Karpas-422 (cell line): ENCODE results near the gene MTREX. TPM values are rescaled to one million over a fixed set of nuclear protein-coding genes. Genes with fewer than 3 reads are reported as not detected.

Experiments
- DNase-seq: peaks from one replicate; pipeline ENCODE4 v3.0.0-alpha.2; 2015
- H2AFZ ChIP-seq: fragments of 200-600 bp; sonication (generic); 2 replicates; pipeline ENCODE4 v1.6.1; 2014; ENCODE audit warnings: antibody characterized with exemption, low read length, mixed read lengths
- H3K27ac ChIP-seq: fragments of 200-600 bp; sonication (generic); 2 replicates; pipeline ENCODE4 v1.5.1; 2014; ENCODE audit warnings: mild to moderate bottlenecking, low read length, moderate library complexity
- H3K27me3 ChIP-seq: fragments of 200-600 bp; sonication (generic); 2 replicates; pipeline ENCODE4 v1.6.1; 2014; ENCODE audit warnings: low read length, mixed read lengths
- H3K36me3 ChIP-seq: fragments of 200-600 bp; sonication (generic); 2 replicates; pipeline ENCODE4 v1.6.1; 2014; ENCODE audit warnings: low read length, mixed read lengths; ENCODE audit not compliant: insufficient read depth
- H3K4me1 ChIP-seq: fragments of 200-600 bp; sonication (generic); 2 replicates; pipeline ENCODE4 v1.6.1; 2014; ENCODE audit warnings: mild to moderate bottlenecking, low read length, mixed read lengths
- H3K4me2 ChIP-seq: fragments of 200-600 bp; sonication (generic); 2 replicates; pipeline ENCODE4 v1.6.1; 2014; ENCODE audit warnings: low read length, low read depth, mild to moderate bottlenecking; ENCODE audit not compliant: poor library complexity, severe bottlenecking
- H3K4me3 ChIP-seq: fragments of 200-600 bp; sonication (generic); 2 replicates; pipeline ENCODE4 v1.5.1; 2014; ENCODE audit warnings: mild to moderate bottlenecking, antibody characterized with exemption, low read length, mixed read lengths
- H3K79me2 ChIP-seq: fragments of 200-600 bp; sonication (generic); 2 replicates; pipeline ENCODE4 v1.6.1; 2014; ENCODE audit warnings: mild to moderate bottlenecking, low read length, mixed read lengths
- H3K9ac ChIP-seq: fragments of 200-600 bp; sonication (generic); 2 replicates; pipeline ENCODE4 v1.6.0; 2014; ENCODE audit warnings: low read length
- H3K9me2 ChIP-seq: fragments of 200-600 bp; sonication (generic), shearing (Covaris generic); replicated peaks from 2 replicates; pipeline ENCODE4 v1.6.0; 2014; ENCODE audit warnings: mild to moderate bottlenecking, low read length, moderate library complexity; ENCODE audit not compliant: insufficient read depth
- H3K9me3 ChIP-seq: fragments of 300-700, 200-600 bp; sonication (generic); 2 replicates; pipeline ENCODE4 v1.6.1; 2014; ENCODE audit warnings: low read length, mixed read lengths
- H4K20me1 ChIP-seq: fragments of 200-600 bp; sonication (generic); 2 replicates; pipeline ENCODE4 v1.6.1; 2014; ENCODE audit warnings: mild to moderate bottlenecking, antibody characterized with exemption, low read length, low read depth; ENCODE audit not compliant: insufficient read depth
- total RNA-seq: library from RNA; depleted of rRNA; stranded (reverse); fragments of >200 nt; shearing (Covaris generic); gene quantifications from 2 replicates; pipeline ENCODE4 v1.2.3, GENCODE V29; 2014; ENCODE audit warnings: low replicate concordance

Gene MTREX
- total RNA-seq, 1 experiment from 2014 or later, result 79.9 TPM

DNA sequence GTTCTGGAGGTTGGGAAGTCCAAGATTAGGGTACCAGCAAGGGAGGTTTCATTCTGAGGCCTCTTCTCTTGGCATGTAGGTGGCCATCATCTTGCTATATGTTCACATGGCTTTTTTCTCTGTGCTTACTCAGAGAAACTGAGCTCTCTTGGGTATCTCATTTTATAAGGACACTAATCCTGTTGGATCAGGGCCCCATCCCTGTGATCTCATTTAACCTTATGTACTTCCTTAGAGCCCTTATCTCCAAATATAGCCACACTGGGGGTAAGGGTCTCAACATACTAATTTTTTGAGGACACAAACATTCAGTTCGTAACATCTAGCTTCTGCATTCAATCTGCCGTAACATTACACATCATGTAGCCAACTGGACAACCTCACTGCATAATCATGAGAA is 6.9 kb upstream of the MTREX start:
- Histone ChIP-seq H2AFZ (no peak overlapping the region), H3K27ac (no peak overlapping the region), H3K79me2 (peaks cover 94% of the 10 kb centered on the region), H3K27me3 (no peaks in the 10 kb centered on the region), H3K4me3 (no peak overlapping the region), H3K4me2 (no peak overlapping the region), H4K20me1 (no peaks in the 10 kb centered on the region), H3K36me3 (peaks cover 63% of the 10 kb centered on the region), H3K4me1 (peaks cover 23% of the 10 kb centered on the region), H3K9me2 (no peaks in the 10 kb centered on the region), H3K9ac (no peak overlapping the region), H3K9me3 (peaks cover 13% of the 10 kb centered on the region)
- no peak for DNase-seq

DNA sequence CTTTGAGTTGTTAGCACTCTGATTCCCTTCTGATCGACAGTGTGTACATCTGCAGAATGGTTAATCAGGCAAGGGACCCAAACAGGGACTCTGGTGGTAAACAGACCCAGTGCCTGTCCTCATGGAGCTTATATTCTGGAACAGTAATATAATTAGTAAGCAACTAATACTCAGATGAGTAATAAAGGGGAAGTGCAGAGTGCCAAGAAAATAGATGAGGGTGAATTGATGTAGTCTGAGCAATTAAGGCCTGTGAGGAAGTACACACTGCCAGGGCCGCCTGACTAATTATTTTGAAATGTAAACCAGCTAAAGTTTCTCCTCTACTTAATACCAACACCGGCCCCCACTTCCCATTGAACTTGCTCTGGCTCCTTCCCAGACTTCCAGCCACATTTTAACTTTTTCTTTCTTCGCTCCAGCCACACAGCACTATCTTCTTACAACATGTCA is 4.5 kb upstream of the MTREX start:
- Histone ChIP-seq H3K4me1 (peaks cover 28% of the 10 kb centered on the region), H3K9ac (no peak overlapping the region), H3K27ac (peak overlapping the region; percentile 19; the same call in 1 of the 2 replicates), H3K36me3 (peaks cover 42% of the 10 kb centered on the region), H3K9me2 (no peaks in the 10 kb centered on the region), H3K79me2 (peaks cover 95% of the 10 kb centered on the region), H2AFZ (no peak overlapping the region), H3K4me2 (no peak overlapping the region), H4K20me1 (0 out of 2 replicates have a peak, but pooled peaks cover 4% of the 10 kb centered on the region), H3K9me3 (peaks cover 3% of the 10 kb centered on the region; the same call in 1 of the 2 replicates), H3K4me3 (no peak overlapping the region), H3K27me3 (no peaks in the 10 kb centered on the region)
- DNase-seq, result peak; percentile 49

DNA sequence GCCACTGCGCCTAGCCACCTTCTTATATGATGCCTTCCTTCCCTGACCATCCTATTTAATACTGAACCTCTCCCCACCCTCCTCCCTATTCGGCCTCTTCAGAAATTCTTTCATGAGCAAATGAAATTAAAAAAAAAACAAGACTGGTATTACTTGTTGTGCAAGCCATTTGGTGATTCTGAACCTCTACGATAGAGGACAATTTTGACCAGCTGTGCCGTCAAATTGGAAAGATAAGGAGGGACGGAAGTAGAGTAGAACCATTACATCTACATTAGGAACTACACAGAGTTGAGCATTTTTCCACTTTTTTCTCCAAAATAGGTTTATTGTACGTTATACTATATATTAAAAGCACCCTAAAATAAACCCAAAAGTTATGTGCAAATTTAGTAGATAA is 3.2 kb upstream of the MTREX start:
- DNase-seq, result no peak
- no peaks in the 10 kb centered on the region for H3K27me3 ChIP-seq
- no peaks in the 10 kb centered on the region for H3K9me2 ChIP-seq
- peaks cover 39% of the 10 kb centered on the region for H3K36me3 ChIP-seq
- peaks cover 3% of the 10 kb centered on the region; the same call in 1 of the 2 replicates for H3K9me3 ChIP-seq
- H3K4me2 ChIP-seq, result peak overlapping the region; percentile 95
- H3K4me1 ChIP-seq, result peaks cover 36% of the 10 kb centered on the region
- no peak overlapping the region for H2AFZ ChIP-seq
- peaks cover 99% of the 10 kb centered on the region for H3K79me2 ChIP-seq
- no peak overlapping the region for H3K4me3 ChIP-seq
- no peak overlapping the region for H3K27ac ChIP-seq
- H3K9ac ChIP-seq, result no peak overlapping the region
- 0 out of 2 replicates have a peak, but pooled peaks cover 4% of the 10 kb centered on the region for H4K20me1 ChIP-seq

DNA sequence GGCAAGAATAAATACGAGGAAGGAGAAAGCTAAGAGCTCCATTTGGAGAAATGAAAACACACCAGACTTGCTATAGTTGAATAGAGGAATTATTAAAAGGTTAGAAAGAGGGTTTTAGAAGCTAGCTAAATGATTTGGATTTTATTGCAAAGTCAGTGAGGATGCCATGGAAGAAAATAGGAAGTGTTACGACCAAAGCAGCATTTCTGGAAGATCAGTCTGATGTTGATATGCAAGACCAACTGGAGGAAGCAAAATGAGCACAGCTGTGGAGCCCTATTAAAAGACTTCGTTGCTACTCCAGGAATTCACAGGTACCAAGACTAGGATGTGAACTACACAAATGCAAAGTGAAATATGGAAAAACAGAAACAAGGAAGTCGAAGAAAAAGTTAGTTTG is 2.4 kb upstream of the MTREX start:
- no peak overlapping the region for H2AFZ ChIP-seq
- no peaks in the 10 kb centered on the region for H3K9me2 ChIP-seq
- peaks cover 46% of the 10 kb centered on the region for H3K36me3 ChIP-seq
- no peak overlapping the region for H3K27ac ChIP-seq
- H3K4me2 ChIP-seq, result peak overlapping the region; percentile 95
- no peaks in the 10 kb centered on the region for H3K27me3 ChIP-seq
- peaks cover 3% of the 10 kb centered on the region; the same call in 1 of the 2 replicates for H3K9me3 ChIP-seq
- H4K20me1 ChIP-seq, result 0 out of 2 replicates have a peak, but pooled peaks cover 4% of the 10 kb centered on the region
- peak overlapping the region; percentile 92 for H3K4me3 ChIP-seq
- peaks cover 41% of the 10 kb centered on the region for H3K4me1 ChIP-seq
- DNase-seq, result peak; percentile 45
- H3K79me2 ChIP-seq, result peaks cover 99% of the 10 kb centered on the region
- H3K9ac ChIP-seq, result peak overlapping the region; percentile 89

DNA sequence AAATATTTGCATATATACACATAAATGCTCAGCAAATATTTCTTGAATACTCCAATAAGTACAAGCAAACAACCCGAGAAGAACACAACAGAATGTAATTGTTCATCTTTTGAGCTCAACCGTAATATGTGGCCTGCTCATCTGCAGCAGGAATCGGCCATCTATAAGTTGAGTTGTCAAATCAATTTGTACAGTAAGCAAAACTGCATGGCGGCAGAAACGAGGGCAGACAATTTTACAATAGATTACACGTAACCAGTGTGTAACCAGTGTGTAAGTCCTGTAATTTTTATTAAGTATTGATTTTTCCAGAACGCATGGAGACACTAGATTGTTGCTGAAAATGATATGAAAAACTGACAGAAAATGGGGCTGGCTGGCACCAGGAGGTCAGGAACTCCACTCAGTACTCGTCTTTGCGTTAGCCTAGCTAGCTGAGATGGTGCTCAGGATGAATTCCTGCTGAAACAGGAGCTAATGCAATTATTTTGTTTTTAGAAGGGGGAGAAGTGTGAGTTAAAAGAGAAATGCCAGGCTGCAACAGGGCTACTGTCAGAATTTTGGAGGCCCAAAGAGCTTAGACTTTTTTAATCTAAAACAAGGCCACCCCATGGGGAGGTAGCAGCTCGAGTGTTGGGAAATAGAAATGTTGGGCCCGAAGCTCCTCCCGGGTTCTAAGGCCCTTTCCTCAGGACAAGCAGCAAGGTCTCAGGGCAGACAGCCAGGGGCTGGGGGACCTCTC is 977 bp upstream of the MTREX start:
- Histone ChIP-seq H3K4me3 (peak overlapping the region; percentile 92), H2AFZ (peak overlapping the region; percentile 69; the same call in 1 of the 2 replicates), H3K27me3 (no peaks in the 10 kb centered on the region), H3K9ac (peak overlapping the region; percentile 89), H4K20me1 (0 out of 2 replicates have a peak, but pooled peaks cover 4% of the 10 kb centered on the region), H3K36me3 (peaks cover 52% of the 10 kb centered on the region), H3K79me2 (peaks cover 99% of the 10 kb centered on the region), H3K4me1 (peaks cover 41% of the 10 kb centered on the region), H3K27ac (peak overlapping the region; percentile 65), H3K9me2 (no peaks in the 10 kb centered on the region), H3K9me3 (peaks cover 4% of the 10 kb centered on the region; the same call in 1 of the 2 replicates), H3K4me2 (peak overlapping the region; percentile 95)
- DNase-seq, result peak; percentile 70

DNA sequence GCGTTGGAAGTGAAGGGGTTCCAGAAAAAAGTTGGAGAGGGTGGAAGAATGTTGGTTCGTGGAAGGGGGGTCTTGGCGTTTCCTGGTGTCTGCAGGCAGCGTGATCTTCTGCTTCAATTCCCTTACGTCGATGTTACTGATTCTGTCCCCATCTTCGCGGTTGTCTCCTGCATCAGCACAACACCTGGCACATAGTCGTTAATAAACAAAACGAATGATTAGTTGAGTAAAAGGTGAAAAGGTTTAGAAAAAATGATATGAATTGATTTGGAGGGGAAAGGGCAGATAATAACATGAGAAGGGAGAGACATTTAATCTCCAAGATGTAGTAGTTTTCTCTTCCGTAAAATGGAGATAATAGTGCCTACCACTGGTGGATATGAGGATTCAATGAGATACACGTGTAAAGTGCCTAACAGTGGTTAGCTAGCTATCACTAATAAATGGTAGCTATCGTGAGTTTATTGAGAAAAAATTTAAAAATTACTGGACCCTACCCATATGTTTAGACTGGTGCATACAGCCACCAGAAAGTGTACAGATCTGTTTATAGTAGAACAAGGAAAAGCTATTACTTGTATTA is 556 bp downstream of the MTREX start:
- Histone ChIP-seq H3K4me1 (peaks cover 41% of the 10 kb centered on the region), H3K4me2 (peak overlapping the region; percentile 95), H3K9ac (peak overlapping the region; percentile 89), H3K79me2 (peaks cover 99% of the 10 kb centered on the region), H3K36me3 (peaks cover 52% of the 10 kb centered on the region), H3K27ac (peak overlapping the region; percentile 65), H4K20me1 (0 out of 2 replicates have a peak, but pooled peaks cover 4% of the 10 kb centered on the region), H3K9me3 (peaks cover 4% of the 10 kb centered on the region; the same call in 1 of the 2 replicates), H2AFZ (peak overlapping the region; percentile 69; the same call in 1 of the 2 replicates), H3K27me3 (no peaks in the 10 kb centered on the region), H3K9me2 (no peaks in the 10 kb centered on the region), H3K4me3 (peak overlapping the region; percentile 92)
- DNase-seq, result peak; percentile 74

DNA sequence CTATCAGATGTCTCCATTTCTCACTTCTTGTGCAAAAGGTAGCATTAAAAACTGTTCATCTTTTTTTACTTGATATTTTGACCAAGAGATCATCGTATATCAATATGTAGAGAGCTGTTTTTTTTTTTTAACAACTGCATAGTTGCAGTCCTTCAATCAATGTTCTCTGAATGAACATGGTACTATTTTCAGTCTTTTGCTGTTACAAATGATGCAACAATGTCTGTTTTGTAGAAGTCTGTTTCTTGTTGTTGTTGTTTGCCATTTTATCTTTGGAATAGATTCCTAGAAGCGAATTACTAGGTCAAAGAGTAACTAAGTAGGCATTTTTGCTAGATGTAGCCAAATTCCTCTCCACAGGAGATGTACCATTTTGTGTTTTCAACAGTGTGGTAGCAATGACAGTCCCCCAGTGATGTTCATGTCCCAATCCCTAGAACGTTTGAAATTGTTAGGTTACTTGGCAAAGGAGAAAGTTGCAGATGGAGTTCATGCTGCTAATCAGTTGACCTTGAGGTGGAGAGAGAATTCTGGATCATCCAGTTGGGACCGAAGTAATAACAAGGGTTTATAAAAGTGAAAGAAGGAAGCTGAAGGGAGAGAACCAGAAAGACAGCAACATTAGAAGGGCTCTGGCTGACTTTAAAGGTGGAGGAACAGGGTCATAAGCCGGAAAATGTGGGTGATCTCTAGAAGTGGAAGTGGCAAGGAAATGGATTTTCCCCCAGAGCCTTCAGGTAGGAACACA is 6.3 kb downstream of the MTREX start:
- H3K4me3 ChIP-seq, result no peak overlapping the region
- H4K20me1 ChIP-seq, result peaks cover 2% of the 10 kb centered on the region; the same call in 1 of the 2 replicates
- peaks cover 100% of the 10 kb centered on the region for H3K79me2 ChIP-seq
- H3K27ac ChIP-seq, result no peak overlapping the region
- H3K27me3 ChIP-seq, result no peaks in the 10 kb centered on the region
- H3K4me1 ChIP-seq, result peaks cover 10% of the 10 kb centered on the region
- no peak overlapping the region for H2AFZ ChIP-seq
- H3K36me3 ChIP-seq, result peaks cover 64% of the 10 kb centered on the region
- no peak overlapping the region for H3K9ac ChIP-seq
- no peaks in the 10 kb centered on the region for H3K9me2 ChIP-seq
- DNase-seq, result no peak
- H3K4me2 ChIP-seq, result no peak overlapping the region
- H3K9me3 ChIP-seq, result peaks cover 10% of the 10 kb centered on the region
